Cardiac septum (tissue), 1 donor: ENCODE measurements around the gene LRRC45. TPM values are rescaled to one million over a fixed set of nuclear protein-coding genes. Genes with fewer than 3 reads are reported as not detected.

Source experiments
- DNase-seq: peaks from one replicate; pipeline ENCODE4 v3.0.0-alpha.2; 2020; ENCODE audit warnings: low spot score
- intact Hi-C: fragments of 100-400 bp; cut with DNase I; formaldehyde crosslinking; loops from one replicate; pipeline ENCODE4 v1.14.0; 2022
- total RNA-seq: library from RNA; stranded (reverse); fragmentation: NEBNext Ultra II Directional; extraction: Animal tissue kit (Norgen Biotek cat#: 25700); gene quantifications from one replicate; pipeline ENCODE4 v1.2.1, GENCODE V29; 2021
- donor health status: DM: no; HTN: no; CAD: no.

LRRC45 gene
- total RNA-seq, 1 donor from 2014 or later: 3.3 TPM

DNA sequence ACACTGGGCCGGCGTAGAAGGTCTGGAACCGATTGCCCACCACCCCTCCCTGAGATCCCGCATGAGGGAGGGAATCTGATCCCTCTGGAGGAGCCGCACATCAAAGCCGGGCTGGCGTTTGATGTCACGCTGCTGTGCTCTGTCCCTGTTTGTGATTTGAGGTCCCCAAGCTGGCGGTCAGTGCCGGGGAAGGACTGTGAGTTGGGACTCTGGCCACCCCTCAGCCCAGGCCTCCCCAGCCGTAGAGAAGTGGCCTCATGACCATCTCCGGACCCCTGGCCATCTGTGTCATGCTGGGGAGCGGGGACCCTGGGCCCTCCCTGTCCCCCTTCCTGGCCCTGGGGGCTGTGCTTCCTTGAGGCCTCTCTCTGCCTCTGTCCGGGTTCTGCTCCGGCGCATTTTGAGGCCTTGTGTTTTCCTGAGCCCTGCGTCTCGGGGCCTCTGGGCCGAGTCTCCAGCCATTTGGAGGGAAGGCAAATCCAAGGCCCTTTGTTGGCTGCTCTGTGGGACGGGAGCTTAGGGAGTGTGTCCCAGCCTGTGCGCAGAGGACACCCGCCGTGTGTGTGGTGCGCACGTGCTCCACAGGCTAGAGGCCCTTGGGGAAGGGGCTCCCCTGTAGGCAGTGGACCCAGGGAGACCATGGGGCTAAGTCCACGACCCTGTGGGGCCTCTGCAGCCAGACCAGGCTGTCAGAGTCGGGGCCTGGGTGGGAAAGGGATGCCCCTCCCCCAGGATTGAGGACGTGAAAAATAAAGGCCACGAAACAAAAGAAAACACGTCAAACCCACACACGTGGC, 30.6 kb upstream of the LRRC45 start:
- intact Hi-C loops: no loop called here
- no peak for DNase-seq

DNA sequence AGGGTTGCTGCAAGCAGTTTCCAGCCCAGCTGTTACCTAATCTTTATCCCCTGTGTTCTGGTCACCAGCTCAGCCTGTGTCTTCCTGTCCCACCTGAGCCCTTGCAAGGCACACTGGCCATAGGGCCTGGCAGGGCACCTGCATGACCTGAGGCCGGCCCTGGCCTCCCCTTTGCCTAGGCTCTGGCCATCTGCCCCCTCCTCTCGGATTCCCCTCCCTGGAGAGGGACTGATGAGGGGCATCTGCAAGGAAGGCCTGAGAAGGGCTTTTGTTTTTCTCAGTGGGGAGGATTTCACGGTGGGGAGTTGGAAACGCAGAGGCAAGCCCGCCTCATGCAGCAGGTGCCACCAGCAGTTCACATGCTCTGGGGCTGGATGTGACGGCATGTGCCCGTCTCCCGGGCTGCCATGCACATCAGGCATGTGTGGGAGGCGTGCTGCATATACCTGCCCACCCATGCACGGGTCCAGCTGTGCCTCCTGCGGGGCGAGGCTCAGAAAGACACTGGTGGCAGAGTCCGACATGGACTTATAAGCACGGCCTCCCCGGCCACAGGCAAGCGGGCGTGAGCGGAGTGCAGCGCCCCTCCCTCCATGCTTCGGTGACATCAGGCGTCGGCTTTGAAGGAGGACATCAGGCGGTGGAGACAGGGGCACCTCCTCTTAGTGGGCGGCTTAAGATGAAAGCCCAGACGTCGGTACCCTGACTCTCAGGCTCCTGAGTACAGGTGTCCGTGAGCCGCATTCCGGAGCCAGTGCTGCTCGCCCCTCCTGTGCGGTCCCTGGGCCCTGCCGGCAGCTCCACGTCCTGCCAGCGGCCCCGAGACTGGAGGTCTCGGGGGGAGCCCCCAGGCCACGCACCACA, 29.1 kb upstream of the LRRC45 start:
- no peak for DNase-seq
- intact Hi-C loops: no loop called here

DNA sequence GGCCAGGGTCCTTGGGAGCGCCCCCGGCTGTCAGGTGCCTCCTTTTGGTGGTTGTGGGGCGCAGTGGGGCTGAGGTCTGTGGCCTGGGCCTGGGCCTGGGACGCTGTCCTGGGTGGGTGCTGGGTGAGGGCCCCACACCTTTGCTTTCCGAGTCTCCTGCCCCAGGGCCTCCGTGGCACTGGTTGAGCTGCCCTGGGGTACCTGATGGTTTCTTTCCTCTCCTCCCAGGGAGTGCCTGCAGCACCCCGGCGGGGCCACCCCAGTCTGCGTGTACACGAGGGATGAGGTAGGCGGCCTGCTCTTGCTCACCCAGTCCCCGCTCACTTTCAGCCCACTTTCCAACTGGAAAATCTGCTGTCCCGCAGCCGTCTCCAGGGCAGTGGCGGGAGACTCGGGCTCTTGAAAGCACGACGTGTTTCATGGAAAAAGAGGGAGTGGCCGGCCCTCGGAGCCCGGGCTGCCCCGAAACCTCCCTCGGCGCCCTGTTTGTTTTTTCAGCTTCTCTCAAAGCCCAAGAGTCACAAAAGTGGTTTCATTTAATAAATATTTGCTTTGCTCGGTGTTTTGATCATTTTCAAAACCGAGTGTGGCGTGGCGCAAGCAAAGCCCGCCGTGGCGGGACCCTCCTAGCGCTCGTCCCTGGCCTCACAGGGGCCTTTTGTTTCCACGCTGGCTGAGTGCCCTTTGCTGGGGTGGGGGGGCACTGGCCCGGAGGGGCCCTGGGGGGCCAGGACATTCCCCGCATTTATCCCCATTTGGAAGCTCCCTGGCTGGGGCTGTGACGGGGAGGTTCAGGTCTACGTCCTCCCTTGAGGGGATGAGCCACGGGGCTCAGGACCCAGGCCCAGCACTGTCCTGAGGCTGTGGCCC, 28.3 kb upstream of the LRRC45 start:
- no peak for DNase-seq
- intact Hi-C loops: no loop called here

DNA sequence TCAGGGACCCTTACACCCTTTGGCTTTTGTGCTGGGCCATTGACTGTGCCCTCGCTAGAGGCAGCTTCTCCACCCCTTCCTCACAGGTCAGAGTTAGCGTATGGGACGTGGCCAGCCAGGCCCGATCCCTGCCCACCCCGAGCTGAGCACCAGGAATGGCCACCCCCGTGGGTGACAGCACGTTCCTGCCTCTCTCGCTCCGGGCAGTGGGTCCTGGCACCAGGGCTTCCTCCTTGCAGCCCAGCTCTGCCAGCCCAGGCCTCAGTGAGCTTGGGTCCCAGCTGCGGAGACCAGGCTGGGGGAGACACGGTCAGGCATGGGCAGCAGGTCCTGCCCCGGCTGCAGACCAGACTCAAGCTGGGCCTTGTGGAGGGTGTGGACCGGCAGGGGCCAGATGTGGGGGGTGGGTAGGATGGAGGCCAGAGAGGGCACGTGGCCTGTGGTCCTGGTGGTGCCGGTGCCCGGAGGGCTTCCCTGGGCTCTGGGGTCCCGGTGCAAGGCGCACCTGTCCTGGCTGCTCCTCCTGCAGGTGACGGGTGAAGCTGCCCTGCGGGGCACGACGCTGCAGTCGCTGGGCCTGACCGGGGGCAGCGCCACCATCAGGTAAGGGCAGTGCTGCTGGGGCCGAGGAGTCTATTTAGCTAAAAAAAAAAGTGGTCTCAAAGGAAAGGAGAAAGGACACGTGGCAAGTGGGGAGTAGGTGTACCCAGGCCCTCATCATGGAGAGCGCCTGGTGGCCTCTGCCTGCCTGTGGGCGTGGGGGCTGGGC, 27.5 kb upstream of the LRRC45 start:
- intact Hi-C loops: no loop called here
- no peak for DNase-seq

DNA sequence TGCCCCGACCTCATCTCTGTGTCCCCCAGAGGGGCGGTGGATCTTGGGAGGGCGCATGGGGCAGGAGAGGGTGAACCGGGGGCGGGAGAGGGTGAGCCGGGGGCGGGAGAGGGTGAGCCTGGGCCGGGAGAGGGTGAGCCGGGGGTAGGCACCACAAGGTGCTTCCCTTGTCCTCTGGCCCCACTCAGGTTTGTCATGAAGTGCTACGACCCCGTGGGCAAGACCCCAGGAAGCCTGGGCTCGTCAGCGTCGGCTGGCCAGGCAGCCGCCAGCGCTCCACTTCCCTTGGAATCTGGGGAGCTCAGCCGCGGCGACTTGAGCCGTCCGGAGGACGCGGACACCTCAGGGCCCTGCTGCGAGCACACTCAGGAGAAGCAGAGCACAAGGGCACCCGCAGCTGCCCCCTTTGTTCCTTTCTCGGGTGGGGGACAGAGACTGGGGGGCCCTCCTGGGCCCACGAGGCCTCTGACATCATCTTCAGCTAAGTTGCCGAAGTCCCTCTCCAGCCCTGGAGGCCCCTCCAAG, 26.8 kb upstream of the LRRC45 start:
- intact Hi-C loops: no loop called here
- DNase-seq: no peak

DNA sequence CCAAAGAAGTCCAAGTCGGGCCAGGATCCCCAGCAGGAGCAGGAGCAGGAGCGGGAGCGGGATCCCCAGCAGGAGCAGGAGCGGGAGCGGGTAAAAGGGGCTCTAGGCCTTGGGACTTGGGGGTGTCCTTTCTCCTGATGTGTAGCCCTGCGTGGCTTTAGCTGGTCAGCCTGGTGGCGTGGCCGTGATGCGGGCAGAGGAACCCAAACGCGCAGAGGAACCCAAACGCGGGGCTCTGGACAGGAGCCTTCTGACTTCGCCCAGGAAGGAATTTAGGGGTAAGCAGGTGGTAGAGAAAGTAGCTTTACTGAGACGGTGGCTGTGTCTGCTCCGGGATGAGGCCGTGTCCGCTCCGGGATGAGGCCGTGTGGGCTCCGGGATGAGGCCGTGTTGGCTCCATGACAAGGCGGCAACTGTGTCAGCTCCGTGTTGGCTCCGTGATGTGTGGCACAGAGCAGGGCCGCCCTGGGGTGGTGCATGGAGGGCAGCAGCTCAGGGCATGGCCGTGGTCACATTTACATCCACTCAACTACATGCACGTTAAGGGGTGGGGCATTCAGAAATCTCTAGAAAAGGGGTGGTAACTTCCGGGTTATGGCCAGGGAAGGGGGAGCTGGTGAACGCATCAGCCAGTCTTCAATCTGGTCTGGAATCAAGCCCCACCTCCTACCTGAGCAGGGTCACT, 26.2 kb upstream of the LRRC45 start:
- intact Hi-C loops: no loop called here
- DNase-seq: no peak

DNA sequence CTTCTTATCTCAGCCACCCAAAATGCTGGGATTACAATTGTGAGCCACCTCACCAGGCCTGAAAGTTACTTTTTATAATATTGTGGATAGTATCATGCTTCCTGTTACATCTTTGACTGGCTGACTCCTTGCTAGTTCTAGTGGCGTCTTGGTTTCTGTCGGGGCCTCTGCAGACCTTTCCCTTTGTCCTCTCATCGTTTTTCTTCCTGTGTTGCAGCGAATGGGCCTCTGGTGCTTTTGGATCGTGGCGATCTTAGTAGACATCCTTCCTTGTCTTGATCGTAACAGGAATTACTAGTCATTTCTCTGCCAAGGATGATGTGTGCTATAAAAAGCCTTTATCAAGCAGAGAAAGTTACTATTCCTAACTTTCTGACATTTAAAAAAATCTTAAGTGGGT, 24.9 kb upstream of the LRRC45 start:
- intact Hi-C loops: no loop called here
- no peak for DNase-seq

DNA sequence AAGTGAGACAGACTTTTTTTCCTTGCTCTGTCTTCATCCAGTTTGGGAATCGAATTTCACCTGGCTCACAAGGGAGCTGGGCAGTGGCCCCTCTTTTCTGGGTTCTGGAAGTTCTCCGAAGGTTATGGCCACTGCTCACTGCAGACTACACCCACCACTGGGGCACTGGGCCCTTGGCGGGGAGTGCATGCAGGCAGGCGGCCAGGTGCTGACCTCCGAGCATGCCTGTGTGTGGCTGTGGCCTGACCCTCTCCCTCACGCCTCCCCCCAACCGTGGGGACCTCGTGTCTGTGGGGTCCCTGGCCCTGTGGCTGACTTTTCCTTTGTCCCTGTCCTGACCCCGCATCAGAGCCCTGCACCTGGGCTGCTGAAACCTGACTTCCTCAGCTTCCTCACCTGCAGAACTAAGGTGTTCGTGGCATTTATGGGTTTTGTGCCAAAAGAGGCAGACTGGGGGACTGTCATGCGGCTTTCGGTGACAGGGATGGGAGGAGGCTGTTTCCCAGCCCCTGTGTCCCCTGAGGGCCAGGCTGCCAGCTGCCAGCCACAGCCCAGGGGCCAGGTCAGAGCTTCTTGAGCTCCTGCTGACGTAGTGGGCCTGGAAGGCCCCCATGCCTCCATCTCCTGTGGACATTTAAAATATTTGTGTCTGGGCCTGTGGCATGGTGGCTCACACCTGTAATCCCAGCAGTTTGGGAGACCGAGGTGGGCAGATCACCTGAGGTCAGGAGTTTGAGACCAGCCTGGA, 24.2 kb upstream of the LRRC45 start:
- DNase-seq: no peak
- intact Hi-C loops: no loop called here

DNA sequence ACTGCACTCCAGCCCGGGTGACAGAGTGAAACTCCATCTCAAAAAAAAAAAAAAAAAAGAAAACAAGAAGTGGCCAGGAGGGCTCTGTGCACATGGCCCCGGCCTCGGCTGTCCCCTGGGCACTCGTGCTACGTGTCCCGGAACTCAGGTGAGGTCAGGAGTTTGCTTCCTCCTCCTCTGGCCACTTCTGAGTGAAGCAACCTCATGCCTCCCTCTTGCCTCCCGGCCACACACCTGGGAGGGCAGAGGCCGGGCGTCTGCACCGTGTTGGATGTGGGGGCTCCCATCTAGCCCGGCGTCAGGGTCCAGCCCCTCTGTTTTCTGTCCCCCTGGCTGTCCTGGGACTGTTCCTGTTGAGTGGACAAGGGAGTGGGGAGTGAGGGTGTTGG, 23.5 kb upstream of the LRRC45 start:
- DNase-seq: no peak
- intact Hi-C loops: no loop called here

DNA sequence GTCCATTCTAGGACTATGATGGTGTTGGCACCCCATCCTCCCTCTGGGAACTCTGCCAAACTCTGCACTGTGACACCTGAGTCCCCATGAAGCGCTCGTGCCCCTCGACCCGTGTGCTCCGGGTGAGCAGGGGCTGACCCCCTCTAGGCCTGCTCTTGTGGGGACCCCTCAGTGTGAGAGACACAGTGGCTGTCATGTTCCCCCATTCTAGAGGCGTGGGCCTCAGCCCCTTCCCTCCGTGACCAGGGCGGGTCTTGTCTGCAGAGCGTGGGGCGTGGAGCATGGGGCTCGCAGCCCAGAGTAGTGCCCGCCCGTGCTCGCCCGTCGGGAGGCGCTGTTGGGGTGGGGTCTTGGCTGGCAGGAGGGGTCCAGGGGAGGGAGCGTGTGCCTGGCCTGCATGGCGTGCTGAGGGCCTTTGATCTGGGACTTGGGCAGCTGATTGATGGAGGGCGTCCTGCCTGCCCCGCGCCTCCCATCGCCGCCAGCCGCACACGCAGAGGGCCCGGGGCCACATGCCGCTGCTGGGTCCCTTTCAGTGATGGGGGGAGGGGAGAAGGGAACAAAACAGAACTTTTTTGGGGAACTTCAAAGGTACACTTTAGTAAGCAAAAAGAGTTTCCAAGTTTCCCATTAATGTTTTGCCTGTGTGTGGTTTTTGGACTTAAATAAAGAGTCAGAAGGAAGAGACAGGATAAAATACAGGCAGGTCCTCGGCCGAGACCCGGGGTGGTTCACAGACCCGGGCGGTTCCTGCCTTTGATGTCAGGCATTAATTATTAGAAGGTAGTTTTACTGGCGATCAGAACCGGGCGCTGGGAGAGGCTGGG, 22.9 kb upstream of the LRRC45 start:
- no peak for DNase-seq
- intact Hi-C loops: no loop called here

DNA sequence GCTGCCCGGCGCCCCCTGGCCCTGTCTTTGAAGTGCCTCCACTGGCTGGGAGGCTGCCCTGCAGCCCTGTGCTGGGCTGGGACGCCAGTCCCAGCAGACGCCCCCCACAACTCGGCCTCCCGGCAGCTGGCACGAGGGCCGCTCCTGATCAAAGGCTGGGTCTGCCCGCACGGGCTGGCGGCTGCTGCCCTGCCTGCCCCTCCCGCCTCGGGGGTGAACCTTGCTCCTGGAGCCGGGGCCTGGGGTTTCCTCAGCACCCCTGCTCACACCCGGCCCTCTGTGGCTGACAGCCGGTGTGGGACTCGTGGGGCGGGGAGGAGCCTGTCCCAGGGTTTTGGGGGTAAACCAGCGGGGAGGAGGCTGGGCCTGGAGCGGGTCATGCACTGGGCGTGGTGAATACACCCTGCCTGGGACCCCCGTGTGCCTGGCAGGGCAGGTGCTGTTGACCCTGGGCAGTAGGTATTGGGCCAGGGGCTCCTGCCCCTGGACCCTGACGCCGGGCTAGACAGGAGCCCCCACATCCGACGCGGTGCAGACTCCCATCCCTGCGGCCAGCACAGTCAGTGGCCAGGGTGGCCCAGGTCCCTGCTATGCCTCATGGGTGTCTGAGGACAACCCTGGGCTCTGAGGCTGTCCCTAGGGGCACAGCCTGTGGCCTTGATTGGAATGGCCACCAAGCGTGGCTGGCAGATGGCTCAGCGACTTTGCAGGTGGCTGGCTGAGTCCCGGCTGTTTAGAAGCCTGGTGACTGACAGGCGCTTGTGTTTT, 22.1 kb upstream of the LRRC45 start:
- no peak for DNase-seq
- intact Hi-C loops: no loop called here

DNA sequence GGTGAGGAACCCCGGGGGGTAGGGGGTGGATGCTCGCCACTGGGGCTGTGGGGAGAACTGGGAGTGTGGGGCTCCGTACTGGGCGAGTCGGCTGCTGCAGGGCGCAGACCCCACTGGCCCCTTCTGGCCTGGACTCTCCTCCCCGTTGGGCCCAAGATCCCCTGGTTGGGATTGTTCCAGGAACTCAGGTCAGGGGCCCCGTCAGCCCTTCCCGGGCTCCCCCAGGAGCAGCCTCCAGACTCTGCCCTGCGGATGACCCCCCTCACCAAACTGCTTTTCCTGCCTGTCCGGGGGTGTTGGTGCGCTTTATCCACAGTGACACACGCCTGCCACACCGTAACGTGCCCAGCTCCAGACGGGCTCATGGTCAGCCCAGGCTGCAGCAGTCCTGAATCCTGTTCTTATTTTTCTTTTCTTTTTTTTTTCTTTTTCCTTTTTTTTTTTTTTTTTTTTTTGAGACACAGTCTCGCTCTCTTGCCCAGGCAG, 21.5 kb upstream of the LRRC45 start:
- intact Hi-C loops: no loop called here
- no peak for DNase-seq

DNA sequence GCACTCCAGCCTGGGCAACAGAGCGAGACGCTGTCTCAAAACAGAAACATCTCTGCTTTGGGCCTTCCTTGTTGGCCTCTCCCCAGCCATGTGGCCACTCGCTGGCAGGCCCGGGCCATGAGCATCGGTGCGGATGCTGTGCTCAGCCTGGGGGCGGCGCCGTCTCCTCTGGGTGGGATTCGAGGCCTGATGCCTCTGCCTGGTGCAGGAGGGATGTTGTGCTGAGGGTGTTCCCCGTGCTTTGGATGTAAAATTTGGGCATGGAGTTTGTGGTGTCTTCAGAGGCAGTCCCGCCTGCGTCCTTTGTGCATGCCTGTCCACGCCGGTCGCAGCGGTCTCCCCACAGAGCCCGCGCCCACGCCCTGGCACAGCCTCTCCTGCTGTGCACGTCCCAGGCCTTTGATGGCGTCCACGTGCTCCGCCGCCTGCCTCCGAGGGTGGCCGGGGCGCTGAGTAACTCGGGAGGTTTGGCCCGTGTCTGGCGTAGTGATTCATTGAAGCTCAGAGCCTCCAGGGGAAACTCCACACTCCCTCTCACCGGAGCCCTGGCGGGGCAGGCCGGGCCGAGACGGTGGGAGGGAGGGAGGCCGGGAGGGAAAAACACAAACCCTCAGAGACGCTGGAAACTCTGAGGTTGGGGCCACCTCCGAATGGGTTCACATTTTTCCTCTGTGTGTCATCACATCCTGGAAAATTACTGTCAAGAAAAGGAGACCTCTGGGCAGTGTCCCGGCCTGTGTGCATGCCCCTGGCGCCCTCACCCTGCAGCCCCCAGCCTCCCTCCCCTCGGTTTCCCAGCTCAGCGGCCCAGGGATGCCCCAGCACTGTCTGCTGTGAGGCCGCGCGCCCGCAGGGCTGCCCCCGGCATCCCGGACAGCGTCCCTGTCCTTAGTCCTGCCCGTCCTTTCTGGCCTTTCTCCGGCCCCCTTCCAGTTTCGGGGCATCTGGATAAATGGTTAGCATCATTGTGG, 19.4 kb upstream of the LRRC45 start:
- intact Hi-C loops: no loop called here
- no peak for DNase-seq

DNA sequence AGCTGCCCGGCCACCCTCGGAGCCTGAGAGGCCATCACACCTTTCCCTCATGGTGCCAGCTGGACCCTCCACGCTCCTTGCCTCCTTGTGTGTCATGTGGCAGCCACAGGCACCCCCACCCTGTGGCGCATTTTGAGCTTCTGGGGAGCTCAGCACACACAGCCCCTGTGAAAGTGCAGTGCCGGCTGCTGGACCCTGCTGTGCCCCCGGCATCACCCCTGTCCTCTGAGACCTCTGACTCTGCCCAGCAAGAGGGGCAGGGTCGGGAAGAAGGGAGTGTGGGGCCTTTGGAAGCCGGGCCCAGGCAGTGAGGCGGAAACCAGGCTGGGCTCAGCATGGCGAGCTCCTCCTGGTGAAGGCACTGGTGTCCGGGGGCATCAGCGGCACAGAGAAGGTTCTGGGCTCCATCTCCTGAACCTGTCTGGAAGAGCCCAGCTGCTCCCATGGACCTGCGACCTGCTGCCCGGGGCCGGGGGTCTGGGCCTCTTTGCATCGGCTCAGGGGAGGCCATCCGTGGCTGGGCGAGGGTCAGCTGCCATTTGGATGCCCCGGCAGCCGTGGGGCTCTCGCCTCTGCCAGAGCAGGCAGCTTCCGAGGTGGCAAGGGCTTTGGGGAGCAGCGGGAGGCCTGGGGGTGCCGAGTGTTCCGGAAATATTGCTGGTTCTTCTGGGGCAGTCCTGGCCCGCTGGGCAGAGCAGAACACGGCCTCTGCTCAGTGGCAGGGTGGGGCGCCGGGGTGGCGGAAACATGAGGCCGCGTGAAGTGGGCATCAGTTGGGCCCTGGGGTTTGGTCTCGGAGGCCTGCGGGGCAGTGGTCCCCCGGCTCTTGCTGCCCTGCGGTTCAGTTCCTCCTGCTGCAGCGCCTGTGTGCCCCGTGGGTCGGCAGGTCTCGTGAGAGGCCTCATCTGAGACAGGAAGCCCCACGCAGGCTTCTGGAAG, 18.3 kb upstream of the LRRC45 start:
- intact Hi-C loops: no loop called here
- DNase-seq: no peak
